Fibroblast of lung (primary cell): ENCODE data around the gene PHC1. TPM values are rescaled to one million over a fixed set of nuclear protein-coding genes. Genes with fewer than 3 reads are reported as not detected.

Source experiments
- DNase-seq, 2 donors: peaks; one replicate each; pipeline versions ENCODE4 v3.0.0 to v3.0.0-alpha.2; 2010; ENCODE audit warnings: low read depth in 2 of 2
- H2AFZ ChIP-seq: 2 replicates; pipeline ENCODE4 v1.5.1; 2012; ENCODE audit warnings: low read length, control low read depth, inconsistent platforms
- H3K27ac ChIP-seq: 2 replicates; pipeline ENCODE4 v1.5.1; 2011; ENCODE audit warnings: low read length, control low read depth; ENCODE audit not compliant: insufficient read depth
- H3K27me3 ChIP-seq: 2 replicates; pipeline ENCODE4 v1.5.1; 2011; ENCODE audit warnings: mild to moderate bottlenecking, low read length; ENCODE audit not compliant: control insufficient read depth, insufficient read depth
- H3K36me3 ChIP-seq: 2 replicates; pipeline ENCODE4 v1.5.1; 2011; ENCODE audit warnings: low read length; ENCODE audit not compliant: control insufficient read depth, insufficient read depth
- H3K4me1 ChIP-seq: 2 replicates; pipeline ENCODE4 v1.5.1; 2011; ENCODE audit warnings: low read length; ENCODE audit not compliant: control insufficient read depth, insufficient read depth; ENCODE audit errors: extremely low read depth
- H3K4me2 ChIP-seq: 2 replicates; pipeline ENCODE4 v1.5.1; 2011; ENCODE audit warnings: low read length, control low read depth; ENCODE audit not compliant: insufficient read depth; ENCODE audit errors: extremely low read depth
- H3K4me3 ChIP-seq, 4 experiments: fragments of 200-600 bp in 1 of 4; sonication (generic) in 1 of 4; replicated peaks in 1 of 4; 2 replicates each; pipeline ENCODE4 v1.5.1; 2011 to 2016; ENCODE audit warnings: low read length in 4 of 4, low read depth in 3 of 4, mild to moderate bottlenecking in 3 of 4, control low read depth in 2 of 4, inconsistent platforms in 1 of 4, mixed read lengths in 1 of 4; ENCODE audit not compliant: insufficient read depth in 1 of 4; ENCODE audit errors: control extremely low read depth in 1 of 4
- H3K79me2 ChIP-seq: 2 replicates; pipeline ENCODE4 v1.5.1; 2012; ENCODE audit warnings: mild to moderate bottlenecking, low read length, inconsistent platforms; ENCODE audit not compliant: control insufficient read depth, insufficient read depth
- H3K9ac ChIP-seq: 2 replicates; pipeline ENCODE4 v1.5.1; 2011; ENCODE audit warnings: mild to moderate bottlenecking, low read length, control low read depth; ENCODE audit not compliant: insufficient read depth
- H3K9me3 ChIP-seq: 2 replicates; pipeline ENCODE4 v1.5.1; 2012; ENCODE audit warnings: low read depth, low read length; ENCODE audit not compliant: control insufficient read depth, insufficient read depth
- H4K20me1 ChIP-seq: 2 replicates; pipeline ENCODE4 v1.5.1; 2011; ENCODE audit warnings: low read length; ENCODE audit not compliant: control insufficient read depth, insufficient read depth; ENCODE audit errors: extremely low read depth
- CTCF ChIP-seq, 2 donors: IDR thresholded peaks in 1 of 2; conservative IDR thresholded peaks in 1 of 2; 1 replicate in 1 of 2; 2 replicates in 1 of 2; pipeline ENCODE4 v1.5.1; 2011 to 2012; ENCODE audit warnings: low read length in 2 of 2, control low read depth in 1 of 2, inconsistent platforms in 1 of 2, low read depth in 1 of 2, mild to moderate bottlenecking in 1 of 2
- EZH2 ChIP-seq: IDR thresholded peaks from 2 replicates; pipeline ENCODE4 v1.5.1; 2012; ENCODE audit warnings: low read length, control low read depth, mild to moderate bottlenecking; ENCODE audit errors: missing control alignments
- polyA plus RNA-seq, 2 donors: library from polyadenylated mRNA; depleted of rRNA in 1 of 2; stranded (reverse) in 1 of 2; unstranded in 1 of 2; fragments of >200 nt; gene quantifications; 2 replicates each; pipeline ENCODE4 v1.2.1, GENCODE V29; 2011 to 2012; ENCODE audit warnings: missing spikeins in 1 of 2
- total RNA-seq: library from RNA; depleted of rRNA; stranded (reverse); fragments of >200 nt; gene quantifications from 2 replicates; pipeline ENCODE4 v1.2.1, GENCODE V29; 2014

Gene PHC1
- total and polyA plus RNA-seq, 2 donors (not counting 1 experiment from before 2014, with no cell fraction given) = 15.2 to 21.4 TPM

GRCh38 chr12:8886502-8887284, 27.6 kb upstream of the PHC1 start:
- Histone ChIP-seq H3K4me2 (no peak overlapping the region), H3K4me1 (no peaks in the 10 kb centered on the region), H3K27me3 (no peaks in the 10 kb centered on the region), H3K4me3 (no peak overlapping the region), H3K79me2 (no peaks in the 10 kb centered on the region), H3K27ac (no peak overlapping the region), H3K9ac (no peak overlapping the region), H3K9me3 (no peaks in the 10 kb centered on the region), H2AFZ (no peak overlapping the region), H3K36me3 (no peaks in the 10 kb centered on the region), H4K20me1 (no peaks in the 10 kb centered on the region)
- no peak for DNase-seq
- no peak for TF ChIP-seq EZH2

- Histone ChIP-seq H3K27ac (no peak overlapping the region), H2AFZ (no peak overlapping the region), H3K27me3 (no peaks in the 10 kb centered on the region), H3K36me3 (no peaks in the 10 kb centered on the region), H3K9me3 (no peaks in the 10 kb centered on the region), H3K4me1 (no peaks in the 10 kb centered on the region), H3K9ac (no peak overlapping the region), H3K4me2 (no peak overlapping the region), H4K20me1 (no peaks in the 10 kb centered on the region), H3K79me2 (no peaks in the 10 kb centered on the region), H3K4me3 (no peak overlapping the region)
- no peak for TF ChIP-seq CTCF (conservative IDR thresholded peaks at IDR 0.05 in 1 of 2, IDR thresholded peaks at IDR 0.05 in 1 of 2; ENCODE audit: low read depth in 1 of 2, low read length in 2 of 2)
- no peak for TF ChIP-seq EZH2
- DNase-seq = peak in 1 of 2 donors; percentile 30
Observed at GRCh38 chr12:8887285-8887715, 27.0 kb upstream of the PHC1 start.

GRCh38 chr12:8890313-8891085, 23.8 kb upstream of the PHC1 start:
- Histone ChIP-seq H3K4me1 (no peaks in the 10 kb centered on the region), H3K9me3 (no peaks in the 10 kb centered on the region), H3K27ac (no peak overlapping the region), H2AFZ (peak overlapping the region; percentile 83), H4K20me1 (no peaks in the 10 kb centered on the region), H3K4me2 (peak overlapping the region; percentile 82), H3K79me2 (no peaks in the 10 kb centered on the region), H3K9ac (no peak overlapping the region), H3K4me3 (peak overlapping the region; percentile 46 to 75 (median 54)), H3K27me3 (no peaks in the 10 kb centered on the region), H3K36me3 (no peaks in the 10 kb centered on the region)
- TF ChIP-seq EZH2 (no peak), CTCF (conservative IDR thresholded peaks at IDR 0.05 in 1 of 2, IDR thresholded peaks at IDR 0.05 in 1 of 2; ENCODE audit: low read depth in 1 of 2, low read length in 2 of 2) (peak; percentile 70 to 85)
- DNase-seq = peak; percentile 33 to 50
